Measurements from ENCODE around the gene DUSP22. TPM values are rescaled to one million over a fixed set of nuclear protein-coding genes. Genes with fewer than 3 reads are reported as not detected.

The DUSP22 gene
- total RNA-seq, 1 experiment from 2014 or later = 34.8 TPM

- DNase-seq (ENCODE audit: low read depth, low spot score) (no peak), ATAC-seq (no peak)
- Histone ChIP-seq H3K4me1 (ENCODE audit: control insufficient read depth, insufficient read depth, low read length) (peaks cover 8% of the 10 kb centered on the region; the same call in 1 of the 2 replicates), H3K4me3 (ENCODE audit: low read depth in 2 of 2, low read length in 2 of 2) (peak overlapping the region; percentile 55 to 90), H3K36me3 (ENCODE audit: control insufficient read depth, insufficient read depth, low read length) (no peaks in the 10 kb centered on the region), H3K9me3 (ENCODE audit: control insufficient read depth, insufficient read depth, low read depth, low read length) (no peaks in the 10 kb centered on the region), H3K27ac (ENCODE audit: low read length) (peak overlapping the region; percentile 74), H3K27me3 (ENCODE audit: control insufficient read depth, insufficient read depth, low read length) (0 out of 2 replicates have a peak, but pooled peaks cover under 1% of the 10 kb centered on the region)
- CTCF ChIA-PET = no interaction called here
- intact Hi-C loops (cut with micrococcal nuclease; ENCODE audit: unreplicated experiment) = no loop called here
- TF ChIP-seq, protein P1, sequence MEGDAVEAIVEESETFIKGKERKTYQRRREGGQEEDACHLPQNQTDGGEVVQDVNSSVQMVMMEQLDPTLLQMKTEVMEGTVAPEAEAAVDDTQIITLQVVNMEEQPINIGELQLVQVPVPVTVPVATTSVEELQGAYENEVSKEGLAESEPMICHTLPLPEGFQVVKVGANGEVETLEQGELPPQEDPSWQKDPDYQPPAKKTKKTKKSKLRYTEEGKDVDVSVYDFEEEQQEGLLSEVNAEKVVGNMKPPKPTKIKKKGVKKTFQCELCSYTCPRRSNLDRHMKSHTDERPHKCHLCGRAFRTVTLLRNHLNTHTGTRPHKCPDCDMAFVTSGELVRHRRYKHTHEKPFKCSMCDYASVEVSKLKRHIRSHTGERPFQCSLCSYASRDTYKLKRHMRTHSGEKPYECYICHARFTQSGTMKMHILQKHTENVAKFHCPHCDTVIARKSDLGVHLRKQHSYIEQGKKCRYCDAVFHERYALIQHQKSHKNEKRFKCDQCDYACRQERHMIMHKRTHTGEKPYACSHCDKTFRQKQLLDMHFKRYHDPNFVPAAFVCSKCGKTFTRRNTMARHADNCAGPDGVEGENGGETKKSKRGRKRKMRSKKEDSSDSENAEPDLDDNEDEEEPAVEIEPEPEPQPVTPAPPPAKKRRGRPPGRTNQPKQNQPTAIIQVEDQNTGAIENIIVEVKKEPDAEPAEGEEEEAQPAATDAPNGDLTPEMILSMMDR (IDR thresholded peaks at IDR 0.05) = no peak
- no peak for TF ChIP-seq REST (IDR thresholded peaks at IDR 0.05; ENCODE audit: insufficient read depth in 1 of 2, low read depth in 2 of 2, low read length in 1 of 2)
- TF ChIP-seq TCF7L2 (IDR thresholded peaks at IDR 0.05; ENCODE audit: low read depth, low read length) = no peak
- TF ChIP-seq POLR2AphosphoS5 (IDR thresholded peaks at IDR 0.05; ENCODE audit: low read depth, low read length) = no peak
- POLR2A ChIA-PET = interaction anchor here (0.6 to 0.7 kb wide), 4 partner anchors 98 to 1095 kb away, joined by 3 to 11 read pairs (median 3); no protein-coding TSS in a partner anchor
- no TSS peak for BruUV-seq (replicated peaks)
- in situ Hi-C loops (cut with HindIII; ENCODE audit: low pct_unique_long_range_greater_than_20kb, low sequenced_read_pairs) = no loop called here
These were observed 1.2 kb downstream of the DUSP22 start for GRCh38 chr6:293193-294174.

DNA sequence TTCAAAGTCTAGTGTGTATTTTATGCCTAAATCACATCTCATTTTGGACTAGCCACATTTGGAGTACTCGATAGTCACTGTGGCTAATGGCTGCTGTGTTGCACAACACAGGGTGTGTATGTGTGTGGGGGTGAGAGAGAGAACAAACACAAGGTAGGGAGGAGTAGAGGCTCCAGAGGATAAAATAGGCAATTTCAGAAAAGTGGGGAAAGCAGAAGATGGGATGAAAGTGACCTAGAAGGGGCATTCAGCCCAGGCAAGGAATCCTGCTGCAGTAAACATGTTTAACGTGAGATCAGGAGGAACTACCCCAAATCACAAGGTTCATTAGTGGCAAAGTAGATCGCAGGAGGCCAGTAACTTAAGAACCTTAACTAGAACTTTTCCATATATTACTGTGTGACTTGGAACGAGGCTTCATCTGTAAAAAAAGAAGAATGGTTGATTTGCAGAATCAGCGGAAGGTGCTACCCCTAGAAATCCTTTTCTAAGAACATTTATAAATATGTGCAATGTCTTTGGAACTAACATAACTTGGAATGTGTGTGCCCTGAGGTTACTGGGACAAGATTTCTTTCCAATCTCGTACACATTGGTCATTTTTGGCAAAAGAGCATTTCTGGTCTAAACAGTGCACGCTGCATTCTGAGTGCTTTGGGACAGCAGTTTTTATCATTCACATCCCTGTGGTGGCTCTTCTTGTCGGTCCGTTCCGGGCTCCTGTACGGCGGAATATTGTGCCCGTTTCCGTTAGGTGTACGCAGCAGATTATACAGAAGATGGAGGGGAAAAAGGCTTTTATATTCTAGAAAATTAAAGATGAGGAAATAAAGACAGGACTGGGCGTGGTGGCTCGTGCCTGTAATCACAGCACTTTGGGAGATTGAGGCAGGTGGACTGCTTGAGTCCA is 2.6 kb downstream of the DUSP22 start:
- CTCF ChIA-PET = no interaction called here
- in situ Hi-C loops (cut with HindIII; ENCODE audit: low pct_unique_long_range_greater_than_20kb, low sequenced_read_pairs) = no loop called here
- intact Hi-C loops (cut with micrococcal nuclease; ENCODE audit: unreplicated experiment) = no loop called here

More for the DNA sequence above, 2.6 kb downstream of the DUSP22 start:
- BruUV-seq (replicated peaks) = no TSS peak
- ATAC-seq (no peak), DNase-seq (ENCODE audit: low read depth, low spot score) (no peak)
- no peaks in the 10 kb centered on the region for H3K27me3 ChIP-seq (ENCODE audit: control insufficient read depth, insufficient read depth, low read length)
- no peaks in the 10 kb centered on the region for H3K36me3 ChIP-seq (ENCODE audit: control insufficient read depth, insufficient read depth, low read length)
- TF ChIP-seq TCF7L2 (IDR thresholded peaks at IDR 0.05; ENCODE audit: low read depth, low read length) (no peak), POLR2AphosphoS5 (IDR thresholded peaks at IDR 0.05; ENCODE audit: low read depth, low read length) (no peak), SIN3A (IDR thresholded peaks at IDR 0.05; ENCODE audit: borderline replicate concordance, insufficient read depth, low read depth, low read length) (no peak), REST (IDR thresholded peaks at IDR 0.05; ENCODE audit: insufficient read depth in 1 of 2, low read depth in 2 of 2, low read length in 1 of 2) (no peak)
- TF ChIP-seq, protein P1 (IDR thresholded peaks at IDR 0.05) = no peak
- no peak overlapping the region for H3K27ac ChIP-seq (ENCODE audit: low read length)
- no peak overlapping the region for H3K4me3 ChIP-seq (ENCODE audit: low read depth in 2 of 2, low read length in 2 of 2)
- no peaks in the 10 kb centered on the region for H3K9me3 ChIP-seq (ENCODE audit: control insufficient read depth, insufficient read depth, low read depth, low read length)
- POLR2A ChIA-PET = no interaction called here
- H3K4me1 ChIP-seq (ENCODE audit: control insufficient read depth, insufficient read depth, low read length) = peaks cover 8% of the 10 kb centered on the region; the same call in 1 of the 2 replicates
